Activated CD8-positive, alpha-beta memory T cell treated with anti-CD3 and anti-CD28 coated beads, Interleukin-2, amount 50 U/mL, for 24 hours (primary cell): ENCODE results near the gene HS3ST3B1.

Experiments
- DNase-seq: peaks from one replicate; pipeline ENCODE4 v3.0.0-alpha.2; 2020; ENCODE audit errors: extremely low read depth

HS3ST3B1 gene

GRCh38 chr17:14300575-14301278 lies at the start of gene HS3ST3B1:
Gene HS3ST3B1 (plus strand): TSS chr17:14301081. CDS start chr17:14301519, 438 bp downstream.
- peak; percentile 99 for DNase-seq

- no peak for DNase-seq
Observed at GRCh38 chr17:14261406-14261805, 39.5 kb upstream of the HS3ST3B1 start.

DNA sequence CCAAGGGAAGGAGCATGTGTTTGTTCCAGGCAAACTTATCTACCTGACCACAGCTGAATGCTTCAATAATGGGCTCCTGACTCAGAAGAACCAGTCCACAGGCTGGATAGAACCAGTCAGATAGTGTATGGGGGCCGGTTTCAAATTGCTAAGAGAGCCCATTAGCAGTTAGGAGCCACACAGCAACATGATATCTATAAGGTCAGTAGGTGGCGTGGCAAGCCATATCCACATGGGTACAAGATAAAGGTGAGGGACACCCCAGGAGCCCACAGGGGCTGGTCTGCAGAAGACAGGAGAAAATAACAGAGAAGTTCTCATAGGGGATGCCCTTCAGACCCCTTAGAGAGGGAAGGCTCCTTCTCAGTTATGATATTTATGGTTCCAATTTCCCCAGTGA lies 32.6 kb upstream of the HS3ST3B1 start:
- no peak for DNase-seq

GRCh38 chr17:14269473-14269872 lies 31.4 kb upstream of the HS3ST3B1 start:
- no peak for DNase-seq

GRCh38 chr17:14270508-14270907 lies 30.4 kb upstream of the HS3ST3B1 start:
- no peak for DNase-seq

DNA sequence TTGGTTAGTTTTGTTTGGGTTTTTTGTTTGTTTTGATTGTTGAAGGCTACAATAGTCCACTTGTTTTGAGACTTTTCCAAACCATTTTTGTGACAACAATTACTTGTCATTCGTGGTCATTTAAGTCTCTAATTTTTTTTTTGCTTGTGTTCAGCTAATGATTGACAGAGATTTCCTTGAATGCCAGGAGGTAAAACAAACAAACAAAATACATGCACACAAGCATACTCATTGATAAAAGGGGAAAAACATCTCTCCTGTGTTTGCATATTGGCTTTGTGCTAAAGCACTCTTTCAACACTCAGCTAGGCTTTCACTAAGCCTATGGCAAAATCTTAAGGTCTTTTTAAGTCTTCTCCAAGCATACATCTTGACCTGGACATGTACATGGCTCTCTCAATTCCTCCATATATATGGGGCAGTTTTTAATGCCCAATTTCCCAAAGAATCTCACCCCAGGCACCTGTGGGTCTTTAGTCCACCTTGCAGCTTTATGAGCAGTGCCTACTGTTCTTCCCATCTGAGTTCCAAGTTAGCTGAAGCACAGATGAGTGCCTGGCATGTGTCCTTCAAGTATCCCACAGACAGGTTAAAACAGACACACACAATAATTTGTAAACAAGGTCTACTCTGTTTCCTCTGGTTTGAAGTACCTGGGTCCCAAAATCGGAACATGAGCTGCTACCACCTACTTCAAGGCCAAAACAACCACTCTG lies 24.2 kb upstream of the HS3ST3B1 start:
- no peak for DNase-seq

- DNase-seq, result no peak
Observed at GRCh38 chr17:14281530-14281929, 19.4 kb upstream of the HS3ST3B1 start.

DNA sequence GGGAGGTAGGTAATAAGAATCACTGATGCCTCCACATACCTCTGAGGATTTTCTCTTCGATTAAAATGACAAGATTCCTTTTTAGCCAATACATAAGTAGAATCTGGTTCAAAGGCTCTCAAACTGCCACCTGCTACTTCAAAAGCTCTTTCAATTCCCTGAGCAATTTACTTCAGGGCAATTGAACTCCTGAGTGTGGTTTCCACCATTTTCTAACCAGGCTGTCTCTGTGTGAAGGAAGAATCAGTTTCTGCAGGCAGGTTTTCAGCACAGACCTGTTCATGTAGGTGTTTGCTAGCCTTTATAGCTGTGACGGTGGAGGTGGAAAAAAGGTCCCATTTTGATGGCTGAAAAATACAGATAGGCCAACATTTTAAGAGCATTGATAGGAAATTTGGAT lies 18.2 kb upstream of the HS3ST3B1 start:
- no peak for DNase-seq

GRCh38 chr17:14289162-14289561 lies 11.7 kb upstream of the HS3ST3B1 start:
- DNase-seq, result no peak

GRCh38 chr17:14294876-14295275 lies 6.0 kb upstream of the HS3ST3B1 start:
- no peak for DNase-seq

- no peak for DNase-seq
Observed at GRCh38 chr17:14295676-14296075, 5.2 kb upstream of the HS3ST3B1 start.

DNA sequence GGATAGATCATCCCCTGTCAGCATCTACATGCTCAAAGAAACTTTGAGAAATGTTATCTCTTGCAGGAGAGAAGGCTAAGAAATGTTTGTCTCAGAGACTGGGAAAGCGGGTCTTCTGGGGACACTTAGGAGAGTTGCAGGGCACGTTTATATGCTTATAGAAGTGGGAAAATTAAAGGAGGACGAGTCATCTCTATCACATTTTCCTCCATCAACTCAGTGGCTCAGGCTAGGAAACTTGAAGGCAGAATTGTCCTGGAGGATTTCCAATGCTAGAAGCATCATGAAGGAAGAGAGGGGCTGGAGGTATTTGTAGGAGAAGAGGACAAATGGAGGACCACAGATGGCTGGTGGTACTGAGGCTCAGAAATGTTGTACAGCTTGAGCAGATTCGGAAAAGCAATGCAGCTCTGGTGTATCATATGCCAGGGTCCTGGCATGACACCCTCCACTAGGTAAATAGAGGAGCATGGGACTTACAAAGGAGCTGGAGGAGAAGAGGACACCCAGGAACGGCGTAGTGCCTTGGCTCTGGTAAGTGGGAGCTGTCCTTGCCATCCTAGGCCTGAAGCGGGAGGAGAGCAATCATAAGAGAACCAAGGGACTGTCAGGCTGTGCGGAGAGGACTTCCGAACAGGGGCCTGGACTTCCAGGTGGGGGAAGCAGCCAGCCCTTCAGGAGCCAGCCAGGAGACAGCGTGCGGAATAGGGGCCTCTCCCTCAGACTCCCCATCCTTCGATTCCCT lies 4.5 kb upstream of the HS3ST3B1 start:
- DNase-seq, result no peak

DNA sequence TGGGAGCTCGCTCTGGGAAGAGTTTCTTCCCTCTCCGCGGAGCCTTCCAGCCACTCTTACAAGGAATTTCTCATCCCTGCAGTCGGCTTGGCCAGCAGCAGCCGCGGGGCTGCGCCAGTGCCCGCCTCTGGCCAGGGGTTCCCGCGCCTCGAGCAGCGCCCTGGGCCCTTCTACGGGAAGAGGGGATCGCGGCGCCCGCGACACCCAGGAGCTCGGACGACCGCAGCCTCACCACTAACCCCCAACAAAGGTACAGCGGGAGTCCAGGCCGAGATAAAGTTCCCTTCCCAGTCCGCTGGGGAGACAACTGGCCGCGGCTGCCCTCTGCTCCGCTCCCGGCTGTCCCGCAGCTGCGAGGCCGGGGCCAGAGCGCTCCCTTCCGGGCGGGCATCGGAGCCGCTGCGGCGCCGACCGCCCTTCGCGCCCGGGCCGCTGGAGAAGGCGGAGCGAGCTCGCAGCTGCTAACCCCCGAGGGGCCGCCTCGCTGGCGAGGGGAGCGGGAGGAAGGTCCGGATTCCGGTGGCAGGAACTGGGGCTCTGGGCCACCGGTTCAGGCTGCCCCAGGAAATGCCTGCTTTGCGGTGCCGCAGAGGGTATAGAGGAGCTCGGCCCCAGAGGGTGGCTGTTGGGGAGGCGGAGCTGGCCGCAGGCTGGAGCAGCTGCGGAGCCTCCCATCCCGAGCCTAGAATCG lies 3.6 kb upstream of the HS3ST3B1 start:
- no peak for DNase-seq

DNA sequence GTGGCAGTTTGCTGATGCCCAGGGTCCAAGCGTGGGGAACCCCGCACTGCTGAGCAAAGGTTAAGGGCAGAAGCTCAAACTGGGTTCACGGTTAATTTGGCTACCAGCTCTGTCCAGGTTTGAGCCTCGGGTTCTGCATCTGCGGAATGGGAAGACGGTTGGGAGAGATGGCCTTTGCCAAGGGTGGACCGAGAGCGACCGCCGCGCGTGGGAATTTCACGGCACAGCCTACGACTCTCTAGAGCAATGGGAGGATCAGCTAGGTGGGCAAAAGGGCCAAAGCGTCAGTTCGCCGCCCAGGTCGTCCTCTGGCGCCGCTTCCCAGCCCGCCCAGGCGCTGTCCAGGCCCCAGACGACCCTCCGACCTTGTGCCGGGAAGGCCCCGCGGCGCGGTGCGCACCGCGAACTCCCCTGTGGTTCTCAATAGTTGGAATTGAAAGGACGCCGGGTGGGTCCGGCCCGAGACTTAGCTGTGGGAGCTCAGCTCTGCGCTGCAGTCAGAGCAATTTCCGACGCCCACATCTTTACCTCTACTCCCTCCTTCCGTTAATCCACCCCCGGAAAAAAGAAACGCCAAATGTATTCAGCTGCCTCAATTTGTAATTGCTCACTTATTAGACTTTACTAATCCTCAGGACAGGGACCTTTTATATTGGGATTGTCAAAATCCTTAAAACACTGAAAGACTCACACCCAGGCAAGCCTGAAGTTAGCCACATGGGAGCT lies 2.5 kb upstream of the HS3ST3B1 start:
- no peak for DNase-seq

DNA sequence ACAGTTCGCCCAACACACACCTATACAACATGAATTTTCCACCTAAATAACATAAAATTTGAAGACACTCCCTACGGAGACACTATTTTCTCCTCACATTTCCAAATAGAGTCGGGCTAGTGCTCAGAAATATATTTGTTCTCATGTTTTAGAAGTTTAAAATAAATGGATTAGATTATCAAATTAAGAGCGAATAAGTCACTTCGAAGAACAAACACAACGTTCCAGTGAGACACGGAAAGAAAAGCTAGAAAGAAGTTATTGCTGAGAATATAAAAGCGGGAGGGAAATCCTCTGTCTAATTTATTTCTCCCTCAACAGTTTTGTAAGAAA lies 2.0 kb upstream of the HS3ST3B1 start:
- DNase-seq, result no peak

GRCh38 chr17:14299280-14300141 lies 1.4 kb upstream of the HS3ST3B1 start:
- no peak for DNase-seq

GRCh38 chr17:14301279-14302090 lies 604 bp downstream of the HS3ST3B1 start:
- DNase-seq, result no peak

DNA sequence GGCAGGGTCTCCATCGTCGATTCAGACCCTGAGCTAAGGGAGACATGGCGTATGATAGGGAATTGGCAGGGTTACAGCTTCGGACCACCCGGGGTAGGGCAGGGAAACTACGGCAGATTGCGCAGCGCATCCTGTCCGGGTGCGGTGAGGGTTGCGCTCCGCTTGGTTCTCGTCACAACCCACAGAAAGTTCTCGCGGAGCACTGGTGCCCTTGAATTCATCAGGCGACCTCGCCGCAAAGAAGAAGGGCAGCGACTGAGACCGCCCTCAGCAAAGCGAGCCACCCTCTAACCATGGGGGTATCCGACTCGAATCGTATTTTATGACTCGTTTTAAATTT lies 1.2 kb downstream of the HS3ST3B1 start:
- no peak for DNase-seq

GRCh38 chr17:14302431-14303099 lies 1.7 kb downstream of the HS3ST3B1 start:
- no peak for DNase-seq
